K562 (cell line): ENCODE data around the gene LRFN4. TPM values are rescaled to one million over a fixed set of nuclear protein-coding genes. Genes with fewer than 3 reads are reported as not detected.

Source experiments
- ATAC-seq: fragments of 200-7000 bp; cut with Tn5 transposase; 3 replicates; pipeline ENCODE4 v1.9.1; 2020; ENCODE audit warnings: moderate library complexity
- BruUV-seq: library from RNA; stranded (reverse); fragments of 400-500 nt; replicated peaks from 2 replicates; lab custom pipeline; 2021; lab: Mats Ljungman, UMichigan
- CTCF ChIA-PET: fragments of 300-600 bp; formaldehyde crosslinking; extraction: SDS; loops from one replicate; lab custom pipeline; 2021; ENCODE audit warnings: low intra/inter-chr PET ratio; lab: Yijun Ruan, JAX
- POLR2A ChIA-PET: fragments of 300-600, 350-650 bp; sonication (Branson Sonifier 250); formaldehyde crosslinking; extraction: SDS; loops from one replicate; lab custom pipeline; 2021; ENCODE audit warnings: antibody characterized with exemption, inconsistent platforms; lab: Yijun Ruan, JAX
- DNase-seq, 4 experiments: peaks; one replicate each; pipeline versions ENCODE4 v3.0.0 to v3.0.0-alpha.2; 2011 to 2018; ENCODE audit warnings: low spot score in 3 of 4, mixed read lengths in 3 of 4; ENCODE audit errors: extremely low read depth in 1 of 4
- FAIRE-seq: peaks from 2 replicates; lab custom pipeline; 2011; peaks lifted over from hg19 to GRCh38; lab: Jason Lieb, UNC
- H2AFZ ChIP-seq: 2 replicates; pipeline ENCODE4 v1.6.0; 2011; ENCODE audit warnings: low read depth, low read length, control low read depth, inconsistent platforms
- H3K27ac ChIP-seq: fragments of 200-600 bp; 3 replicates; pipeline ENCODE4 v1.8.0; 2011; ENCODE audit warnings: low read depth, mild to moderate bottlenecking, control low read depth, inconsistent platforms, low read length, moderate library complexity, mixed read lengths; ENCODE audit errors: extremely low read depth
- H3K27me3 ChIP-seq, 2 experiments: fragments of 300-600 bp in 1 of 2; 2 replicates in 1 of 2; 3 replicates in 1 of 2; pipeline versions ENCODE4 v1.6.0 to v1.8.0; 2011; ENCODE audit warnings: inconsistent platforms in 2 of 2, low read length in 2 of 2, mild to moderate bottlenecking in 1 of 2, mixed read lengths in 1 of 2, moderate library complexity in 1 of 2; ENCODE audit not compliant: control insufficient read depth in 2 of 2, insufficient read depth in 2 of 2
- H3K36me3 ChIP-seq: fragments of 300-600 bp; 3 replicates; pipeline ENCODE4 v1.8.0; 2011; ENCODE audit warnings: mild to moderate bottlenecking, low read length, inconsistent platforms; ENCODE audit not compliant: control insufficient read depth, insufficient read depth
- H3K4me1 ChIP-seq, 2 experiments: fragments of 200-600 bp in 1 of 2; replicated peaks in 1 of 2; 2 replicates in 1 of 2; 3 replicates in 1 of 2; pipeline versions ENCODE4 v1.5.1 to v1.8.0; 2011; ENCODE audit warnings: inconsistent platforms in 2 of 2, low read length in 2 of 2, mild to moderate bottlenecking in 1 of 2, mixed read lengths in 1 of 2, moderate library complexity in 1 of 2; ENCODE audit not compliant: control insufficient read depth in 2 of 2, insufficient read depth in 2 of 2
- H3K4me2 ChIP-seq: 2 replicates; pipeline ENCODE4 v1.6.1; 2011; ENCODE audit warnings: low read length, control low read depth, inconsistent platforms, mixed read lengths; ENCODE audit not compliant: insufficient read depth
- H3K4me3 ChIP-seq: fragments of 200-600 bp; sonication (generic), shearing (Covaris generic); 2 replicates; pipeline ENCODE4 v1.5.1; 2016; ENCODE audit warnings: control low read depth, inconsistent platforms
- H3K79me2 ChIP-seq: fragments of 200-600 bp; 3 replicates; pipeline ENCODE4 v1.8.0; 2011; ENCODE audit warnings: low read length, inconsistent platforms; ENCODE audit not compliant: control insufficient read depth, insufficient read depth
- H3K9ac ChIP-seq, 2 experiments: 2 replicates each; pipeline versions ENCODE4 v1.6.0 to v1.6.1; 2011; ENCODE audit warnings: low read depth in 2 of 2, low read length in 2 of 2, control low read depth in 1 of 2, inconsistent platforms in 1 of 2, mild to moderate bottlenecking in 1 of 2, mixed read lengths in 1 of 2; ENCODE audit not compliant: insufficient read depth in 1 of 2
- H3K9me1 ChIP-seq: one replicate; pipeline ENCODE4 v1.6.0; 2011; ENCODE audit warnings: inconsistent platforms, mild to moderate bottlenecking, low read length, moderate library complexity; ENCODE audit not compliant: control insufficient read depth, insufficient read depth
- H3K9me3 ChIP-seq: replicated peaks from 2 replicates; pipeline ENCODE4 v1.5.1; 2011; ENCODE audit warnings: low read depth, low read length, inconsistent platforms; ENCODE audit not compliant: control insufficient read depth, insufficient read depth
- H4K20me1 ChIP-seq: replicated peaks from 2 replicates; pipeline ENCODE4 v1.6.1; 2011; ENCODE audit warnings: low read length, inconsistent platforms, mixed read lengths; ENCODE audit not compliant: control insufficient read depth, insufficient read depth
- ADNP ChIP-seq: fragments of 200-800 bp; sonication (Bioruptor generic); IDR thresholded peaks from 2 replicates; pipeline ENCODE4 v1.6.1; 2016; ENCODE audit warnings: missing genetic modification characterization, missing compliant biosample characterization
- AFF4 ChIP-seq: sonication (generic); formaldehyde crosslinking; IDR thresholded peaks from 2 replicates; pipeline ENCODE4 v1.8.0; 2023; ENCODE audit warnings: mild to moderate bottlenecking, missing genetic modification reagents
- FOXP4 ChIP-seq: sonication (generic); formaldehyde crosslinking; IDR thresholded peaks from 2 replicates; pipeline ENCODE4 v1.8.0; 2022; ENCODE audit warnings: mild to moderate bottlenecking, missing genetic modification reagents, borderline replicate concordance
- HMGN3 ChIP-seq: IDR thresholded peaks from 2 replicates; pipeline ENCODE4 v1.6.1; 2011; ENCODE audit warnings: borderline replicate concordance, low read depth, mild to moderate bottlenecking, mixed read lengths, low read length; ENCODE audit not compliant: insufficient read length; ENCODE audit errors: extremely low read depth
- IRF2 ChIP-seq: sonication (generic); formaldehyde crosslinking; IDR thresholded peaks from 2 replicates; pipeline ENCODE4 v1.8.1; 2022; ENCODE audit warnings: mild to moderate bottlenecking, missing genetic modification reagents
- NFIC ChIP-seq: fragments of 450-650 bp; IDR thresholded peaks from 2 replicates; pipeline ENCODE4 v1.6.1; 2017; ENCODE audit warnings: mild to moderate bottlenecking, inconsistent platforms
- POLR3G ChIP-seq: IDR thresholded peaks from 2 replicates; pipeline ENCODE4 v1.6.1; 2011; ENCODE audit not compliant: insufficient read length, insufficient replicate concordance; ENCODE audit errors: extremely low read depth
- RREB1 ChIP-seq: fragments of 250-450 bp; sonication (Bioruptor Pico); IDR thresholded peaks from 2 replicates; pipeline ENCODE4 v1.4.0; 2020
- SRSF7 ChIP-seq: fragments of 200-400 bp; formaldehyde crosslinking; optimal IDR thresholded peaks from 2 replicates; pipeline ENCODE3; 2017; ENCODE audit warnings: mild to moderate bottlenecking, low read depth, low read length
- ZNF589 ChIP-seq: fragments of 200-800 bp; sonication (Bioruptor generic); IDR thresholded peaks from 2 replicates; pipeline ENCODE4 v1.6.1; 2016; ENCODE audit warnings: low read depth, missing genetic modification characterization, missing compliant biosample characterization
- WGBS: fragments of 100-300 bp; shearing (Covaris generic); methylation state at CpG from one replicate; pipeline ENCODE4 v1.1.6; 2016; ENCODE audit warnings: low coverage, mixed read lengths; ENCODE audit not compliant: insufficient coverage; ENCODE audit errors: missing lambda C conversion rate; 5-methylcytosine and 5-hydroxymethylcytosine counted together
- in situ Hi-C: fragments of 300-500 bp; cut with MboI; formaldehyde crosslinking; loops from 4 replicates; pipeline ENCODE4 v1.15.0; 2018; ENCODE audit warnings: inconsistent platforms, mixed read lengths
- intact Hi-C: fragments of 100-400 bp; cut with micrococcal nuclease; formaldehyde crosslinking; loops from 2 replicates; pipeline ENCODE4 v1.14.2; 2022
- polyA plus RNA-seq, 8 experiments: library from polyadenylated mRNA; depleted of rRNA in 4 of 8; stranded (reverse) in 5 of 8; unstranded in 3 of 8; fragments of >200 nt; fragmentation: Nextera tagmentation in 2 of 8; fragmentation: Illumina TruSeq in 1 of 8; extraction: Ambion mirVana in 2 of 8; extraction: Trizol in 1 of 8; gene quantifications; 2 replicates each; pipeline versions ENCODE4 v1.2.1 to v1.2.3, GENCODE V29; 2011 to 2014; ENCODE audit warnings: inconsistent platforms in 1 of 8, missing spikeins in 1 of 8
- total RNA-seq, 7 experiments: library from RNA; depleted of rRNA in 6 of 7; stranded (reverse); fragments of >200 nt in 6 of 7; fragmentation: Illumina TruSeq in 2 of 7; extraction: Trizol in 2 of 7; gene quantifications; 2 replicates each; pipeline versions ENCODE4 v1.2.1 to v1.2.3, GENCODE V29; 2011 to 2021; ENCODE audit warnings: low replicate concordance in 1 of 7

LRFN4 gene
- total and polyA plus RNA-seq, 9 of the 15 experiments (the other 6 are each of a cell fraction or from before 2014, with no cell fraction given) = 0.10 to 60.1 (median 6.7) TPM

GRCh38 chr11:66892911-66893310 is 36.0 kb downstream of the LRFN4 start:
- no peak for ATAC-seq
- BruUV-seq = no TSS peak
- Histone ChIP-seq H3K36me3 (0 out of 3 replicates have a peak, but pooled peaks cover 3% of the 10 kb centered on the region), H3K79me2 (peaks cover 4% of the 10 kb centered on the region; the same call in 2 of the 3 replicates), H2AFZ (no peak overlapping the region), H3K9me3 (no peaks in the 10 kb centered on the region), H4K20me1 (no peaks in the 10 kb centered on the region), H3K9me1 (no peaks in the 10 kb centered on the region), H3K27ac (peak overlapping the region; percentile 82; the same call in 2 of the 3 replicates), H3K27me3 (no peaks in the 10 kb centered on the region), H3K4me1 (peaks cover 15 to 34% of the 10 kb centered on the region in 2 experiments; a peak in 4 of 5 replicates), H3K4me2 (peak overlapping the region; percentile 38; the same call in 1 of the 2 replicates), H3K4me3 (no peak overlapping the region), H3K9ac (peak overlapping the region; percentile 4 to 12; a peak in 1 of 4 replicates)
- no peak for FAIRE-seq
- in situ Hi-C loops = no loop called here
- 25% methylated on average over 6 of the region's 6 CpGs for WGBS
- intact Hi-C loops = loop anchor here (5.0 kb wide), 2 partner anchors 64 to 84 kb away; partner anchors contain the start of genes C11orf86 and PC
- DNase-seq = no peak
- CTCF ChIA-PET = no interaction called here
- POLR2A ChIA-PET = interaction anchor here (0.6 to 1.6 kb wide), 5 partner anchors 9 to 330 kb away, joined by 3 to 8 read pairs (median 4); partner anchors contain the start of gene PC
- TF ChIP-seq ZNF589 (CRISPR knock-in tag) = no peak
- TF ChIP-seq NFIC = no peak
- no peak for TF ChIP-seq AFF4 (CRISPR knock-in tag)
- TF ChIP-seq ADNP = no peak
- TF ChIP-seq POLR3G = no peak
- no peak for TF ChIP-seq RREB1 (CRISPR knock-in tag)
- TF ChIP-seq HMGN3 = no peak
- no peak for TF ChIP-seq IRF2
- no peak for TF ChIP-seq FOXP4
- no peak for TF ChIP-seq SRSF7
